ENCODE data around the gene FOSL1. TPM values are rescaled to one million over a fixed set of nuclear protein-coding genes. Genes with fewer than 3 reads are reported as not detected.

The FOSL1 gene
- total and polyA plus RNA-seq, 2 experiments from 2014 or later = 14.6 to 17.1 TPM

DNA sequence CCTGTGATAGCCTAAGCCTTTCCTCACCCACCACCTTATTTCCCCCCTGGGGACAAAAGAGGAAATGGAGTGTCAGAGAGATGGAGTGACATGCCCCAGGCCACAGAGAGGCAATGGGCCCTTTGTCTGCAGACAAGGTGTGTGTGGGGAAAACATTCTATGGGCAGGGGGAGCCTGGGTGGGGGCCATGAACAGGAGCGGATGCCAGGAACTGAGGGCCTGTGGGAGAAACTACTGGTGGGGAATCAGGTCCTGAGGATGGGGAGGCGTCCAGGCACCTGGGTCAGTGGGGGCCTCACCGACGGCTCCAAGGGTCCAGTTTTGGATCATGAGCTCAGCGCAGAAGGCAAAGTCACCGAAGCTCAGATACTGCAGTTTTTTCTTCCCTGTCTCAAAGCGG is 15.0 kb downstream of the FOSL1 start (continued):
- TF ChIP-seq ZNF331 (CRISPR knock-in tag; IDR thresholded peaks at IDR 0.05; ENCODE audit: low read depth) (no peak), EZH2 (IDR thresholded peaks at IDR 0.05; ENCODE audit: low read depth, unreplicated experiment) (no peak), POLR2AphosphoS5 (IDR thresholded peaks at IDR 0.05; ENCODE audit: low read depth) (no peak), ZNF114 (CRISPR knock-in tag; IDR thresholded peaks at IDR 0.05) (no peak), CREB1 (CRISPR knock-in tag; IDR thresholded peaks at IDR 0.05; ENCODE audit: low read depth) (no peak), STAT1 (IDR thresholded peaks at IDR 0.05; ENCODE audit: unreplicated experiment) (no peak), EZH2phosphoT487 (IDR thresholded peaks at IDR 0.05; ENCODE audit: unreplicated experiment) (no peak), JUNB (IDR thresholded peaks at IDR 0.05; ENCODE audit: unreplicated experiment) (no peak)
- TF ChIP-seq, protein P1, sequence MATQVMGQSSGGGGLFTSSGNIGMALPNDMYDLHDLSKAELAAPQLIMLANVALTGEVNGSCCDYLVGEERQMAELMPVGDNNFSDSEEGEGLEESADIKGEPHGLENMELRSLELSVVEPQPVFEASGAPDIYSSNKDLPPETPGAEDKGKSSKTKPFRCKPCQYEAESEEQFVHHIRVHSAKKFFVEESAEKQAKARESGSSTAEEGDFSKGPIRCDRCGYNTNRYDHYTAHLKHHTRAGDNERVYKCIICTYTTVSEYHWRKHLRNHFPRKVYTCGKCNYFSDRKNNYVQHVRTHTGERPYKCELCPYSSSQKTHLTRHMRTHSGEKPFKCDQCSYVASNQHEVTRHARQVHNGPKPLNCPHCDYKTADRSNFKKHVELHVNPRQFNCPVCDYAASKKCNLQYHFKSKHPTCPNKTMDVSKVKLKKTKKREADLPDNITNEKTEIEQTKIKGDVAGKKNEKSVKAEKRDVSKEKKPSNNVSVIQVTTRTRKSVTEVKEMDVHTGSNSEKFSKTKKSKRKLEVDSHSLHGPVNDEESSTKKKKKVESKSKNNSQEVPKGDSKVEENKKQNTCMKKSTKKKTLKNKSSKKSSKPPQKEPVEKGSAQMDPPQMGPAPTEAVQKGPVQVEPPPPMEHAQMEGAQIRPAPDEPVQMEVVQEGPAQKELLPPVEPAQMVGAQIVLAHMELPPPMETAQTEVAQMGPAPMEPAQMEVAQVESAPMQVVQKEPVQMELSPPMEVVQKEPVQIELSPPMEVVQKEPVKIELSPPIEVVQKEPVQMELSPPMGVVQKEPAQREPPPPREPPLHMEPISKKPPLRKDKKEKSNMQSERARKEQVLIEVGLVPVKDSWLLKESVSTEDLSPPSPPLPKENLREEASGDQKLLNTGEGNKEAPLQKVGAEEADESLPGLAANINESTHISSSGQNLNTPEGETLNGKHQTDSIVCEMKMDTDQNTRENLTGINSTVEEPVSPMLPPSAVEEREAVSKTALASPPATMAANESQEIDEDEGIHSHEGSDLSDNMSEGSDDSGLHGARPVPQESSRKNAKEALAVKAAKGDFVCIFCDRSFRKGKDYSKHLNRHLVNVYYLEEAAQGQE (IDR thresholded peaks at IDR 0.05; ENCODE audit: unreplicated experiment) = no peak
- TF ChIP-seq, protein P2, sequence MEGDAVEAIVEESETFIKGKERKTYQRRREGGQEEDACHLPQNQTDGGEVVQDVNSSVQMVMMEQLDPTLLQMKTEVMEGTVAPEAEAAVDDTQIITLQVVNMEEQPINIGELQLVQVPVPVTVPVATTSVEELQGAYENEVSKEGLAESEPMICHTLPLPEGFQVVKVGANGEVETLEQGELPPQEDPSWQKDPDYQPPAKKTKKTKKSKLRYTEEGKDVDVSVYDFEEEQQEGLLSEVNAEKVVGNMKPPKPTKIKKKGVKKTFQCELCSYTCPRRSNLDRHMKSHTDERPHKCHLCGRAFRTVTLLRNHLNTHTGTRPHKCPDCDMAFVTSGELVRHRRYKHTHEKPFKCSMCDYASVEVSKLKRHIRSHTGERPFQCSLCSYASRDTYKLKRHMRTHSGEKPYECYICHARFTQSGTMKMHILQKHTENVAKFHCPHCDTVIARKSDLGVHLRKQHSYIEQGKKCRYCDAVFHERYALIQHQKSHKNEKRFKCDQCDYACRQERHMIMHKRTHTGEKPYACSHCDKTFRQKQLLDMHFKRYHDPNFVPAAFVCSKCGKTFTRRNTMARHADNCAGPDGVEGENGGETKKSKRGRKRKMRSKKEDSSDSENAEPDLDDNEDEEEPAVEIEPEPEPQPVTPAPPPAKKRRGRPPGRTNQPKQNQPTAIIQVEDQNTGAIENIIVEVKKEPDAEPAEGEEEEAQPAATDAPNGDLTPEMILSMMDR (conservative IDR thresholded peaks at IDR 0.05; ENCODE audit: low read depth in 2 of 2) = no peak

DNA sequence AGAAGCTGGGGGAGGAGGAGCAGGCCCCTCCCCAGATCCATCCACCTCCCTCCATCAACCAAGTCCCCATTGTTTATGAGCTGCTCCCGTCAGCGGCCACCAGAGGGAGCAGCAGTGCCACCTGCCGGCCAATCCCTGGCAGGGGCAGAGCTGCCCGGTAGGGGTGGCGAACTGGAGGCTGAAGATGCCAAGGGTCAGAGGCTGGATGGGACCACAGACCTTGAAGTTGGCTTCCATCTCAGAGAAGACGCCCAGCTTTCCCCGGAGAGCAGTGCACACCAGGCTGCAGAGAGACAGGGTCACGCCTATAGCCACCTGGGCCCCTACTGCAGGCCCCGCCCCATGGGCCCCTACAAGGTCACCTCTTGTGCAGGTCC is 15.5 kb downstream of the FOSL1 start:
- peaks cover 35% of the 10 kb centered on the region for H3F3A ChIP-seq (replicated peaks; ENCODE audit: low read depth)
- no peak overlapping the region for H3K4me3 ChIP-seq
- peaks cover 2% of the 10 kb centered on the region; the same call in 1 of the 3 replicates for H3K9me3 Mint-ChIP-seq
- H3K4me1 ChIP-seq (ENCODE audit: insufficient read depth) = peaks cover 15% of the 10 kb centered on the region
- no peak overlapping the region; the same call in 2 of the 3 replicates for H3K4me3 Mint-ChIP-seq
- no peak overlapping the region for H3K4me2 ChIP-seq
- no peak overlapping the region for H3K27ac Mint-ChIP-seq
- peaks cover 21% of the 10 kb centered on the region for H3K4me1 Mint-ChIP-seq
- peaks cover 18% of the 10 kb centered on the region; the same call in 1 of the 2 replicates for H4K20me1 ChIP-seq (replicated peaks; ENCODE audit: insufficient read depth)
- H3K36me3 ChIP-seq (ENCODE audit: insufficient read depth) = peaks cover 14% of the 10 kb centered on the region; the same call in 1 of the 2 replicates
- 0 out of 2 replicates have a peak, but pooled peaks cover 9% of the 10 kb centered on the region for H3K79me2 ChIP-seq (replicated peaks; ENCODE audit: insufficient read depth)
- ATAC-seq = peak; percentile 39
- H3K27me3 ChIP-seq (ENCODE audit: insufficient read depth) = peaks cover 7% of the 10 kb centered on the region
- no peak overlapping the region for H3K27ac ChIP-seq (ENCODE audit: low read depth)
- peaks cover 21% of the 10 kb centered on the region for H3K27me3 Mint-ChIP-seq (ENCODE audit: insufficient read depth, low read depth, poor library complexity)
- H2AFZ ChIP-seq = no peak overlapping the region
- peaks cover 45% of the 10 kb centered on the region for H3K36me3 Mint-ChIP-seq (ENCODE audit: low read depth)
- peak; percentile 83 for DNase-seq (ENCODE audit: low spot score)
- no peaks in the 10 kb centered on the region for H3K9me2 ChIP-seq (ENCODE audit: insufficient read depth)
- TF ChIP-seq, protein P2 (conservative IDR thresholded peaks at IDR 0.05; ENCODE audit: low read depth in 2 of 2) = peak; percentile 98 to 100
- TF ChIP-seq, protein P3, sequence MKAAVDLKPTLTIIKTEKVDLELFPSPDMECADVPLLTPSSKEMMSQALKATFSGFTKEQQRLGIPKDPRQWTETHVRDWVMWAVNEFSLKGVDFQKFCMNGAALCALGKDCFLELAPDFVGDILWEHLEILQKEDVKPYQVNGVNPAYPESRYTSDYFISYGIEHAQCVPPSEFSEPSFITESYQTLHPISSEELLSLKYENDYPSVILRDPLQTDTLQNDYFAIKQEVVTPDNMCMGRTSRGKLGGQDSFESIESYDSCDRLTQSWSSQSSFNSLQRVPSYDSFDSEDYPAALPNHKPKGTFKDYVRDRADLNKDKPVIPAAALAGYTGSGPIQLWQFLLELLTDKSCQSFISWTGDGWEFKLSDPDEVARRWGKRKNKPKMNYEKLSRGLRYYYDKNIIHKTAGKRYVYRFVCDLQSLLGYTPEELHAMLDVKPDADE (IDR thresholded peaks at IDR 0.05) = no peak
- TF ChIP-seq NANOG (IDR thresholded peaks at IDR 0.05; ENCODE audit: borderline replicate concordance) = no peak
- 0 out of 2 replicates have a peak, but pooled peaks have one; percentile 47 for TF ChIP-seq CREB1 (CRISPR knock-in tag; IDR thresholded peaks at IDR 0.05; ENCODE audit: low read depth)
- no peak for TF ChIP-seq POLR2AphosphoS5 (IDR thresholded peaks at IDR 0.05; ENCODE audit: low read depth)
- TF ChIP-seq ZNF331 (CRISPR knock-in tag; IDR thresholded peaks at IDR 0.05; ENCODE audit: low read depth) = no peak
- no peak for TF ChIP-seq ZNF114 (CRISPR knock-in tag; IDR thresholded peaks at IDR 0.05)
- no peak for TF ChIP-seq JUNB (IDR thresholded peaks at IDR 0.05; ENCODE audit: unreplicated experiment)

Measured in GM23338 (cell line).